OCI-LY1 (cell line): Measurements from ENCODE around the gene BCL2L11.
A peak's percentile ranks its signal among the peaks of the same experiment; 100 is the strongest.

Experiments used
- H2AFZ ChIP-seq: fragments of 200-600 bp; sonication (generic), shearing (Covaris generic); 2 replicates; pipeline ENCODE4 v1.6.0; 2014; ENCODE audit warnings: antibody characterized with exemption, mild to moderate bottlenecking, low read length
- H3F3A ChIP-seq: fragments of 200-600 bp; sonication (generic), shearing (Covaris generic); 2 replicates; pipeline ENCODE4 v1.6.0; 2014; ENCODE audit warnings: mild to moderate bottlenecking, antibody characterized with exemption, low read length, moderate library complexity; ENCODE audit not compliant: insufficient read depth
- H3K27ac ChIP-seq: fragments of 200-600 bp; sonication (generic); 2 replicates; pipeline ENCODE4 v1.5.1; 2014; ENCODE audit warnings: low read length, mixed run types, mild to moderate bottlenecking, low read depth; ENCODE audit not compliant: poor library complexity, severe bottlenecking
- H3K27me3 ChIP-seq: fragments of 200-600 bp; sonication (generic); 2 replicates; pipeline ENCODE4 v1.6.0; 2014; ENCODE audit warnings: antibody characterized with exemption, mild to moderate bottlenecking, low read length, moderate library complexity; ENCODE audit not compliant: insufficient read depth
- H3K36me3 ChIP-seq: fragments of 200-600 bp; sonication (generic); 2 replicates; pipeline ENCODE4 v1.6.1; 2014; ENCODE audit warnings: mild to moderate bottlenecking, antibody characterized with exemption, low read length, moderate library complexity, mixed read lengths; ENCODE audit not compliant: insufficient read depth
- H3K4me1 ChIP-seq: fragments of 200-600 bp; sonication (generic); 2 replicates; pipeline ENCODE4 v1.5.1; 2014; ENCODE audit warnings: mild to moderate bottlenecking, low read length, moderate library complexity; ENCODE audit not compliant: insufficient read depth, severe bottlenecking
- H3K4me2 ChIP-seq: fragments of 200-600 bp; sonication (generic), shearing (Covaris generic); 2 replicates; pipeline ENCODE4 v1.6.1; 2014; ENCODE audit warnings: low read length
- H3K4me3 ChIP-seq: fragments of 200-600 bp; sonication (generic); 2 replicates; pipeline ENCODE4 v1.5.1; 2014; ENCODE audit warnings: low read length, low read depth, mild to moderate bottlenecking, mixed read lengths; ENCODE audit not compliant: poor library complexity, severe bottlenecking
- H3K79me2 ChIP-seq: fragments of 200-600 bp; shearing (Covaris generic); 2 replicates; pipeline ENCODE4 v1.6.1; 2016; ENCODE audit warnings: mixed run types, low read length, mixed read lengths; ENCODE audit not compliant: insufficient read depth
- H3K9ac ChIP-seq: fragments of 200-600 bp; sonication (generic), shearing (Covaris generic); 2 replicates; pipeline ENCODE4 v1.6.1; 2014; ENCODE audit warnings: mild to moderate bottlenecking, low read length, mixed read lengths
- H3K9me2 ChIP-seq: fragments of 200-600 bp; sonication (generic), shearing (Covaris generic); 2 replicates; pipeline ENCODE4 v1.6.1; 2014; ENCODE audit warnings: low read depth, mild to moderate bottlenecking, low read length, mixed read lengths
- H3K9me3 ChIP-seq: fragments of 200-600 bp; shearing (Covaris generic); 2 replicates; pipeline ENCODE4 v1.6.1; 2014; ENCODE audit warnings: low read length, mixed read lengths
- H4K20me1 ChIP-seq: fragments of 200-600 bp; sonication (generic), shearing (Covaris generic); 2 replicates; pipeline ENCODE4 v1.6.0; 2016; ENCODE audit warnings: mild to moderate bottlenecking, low read length; ENCODE audit not compliant: insufficient read depth
- CTCF ChIP-seq: fragments of 200-600 bp; sonication (generic), shearing (Covaris generic); IDR thresholded peaks from 2 replicates; pipeline ENCODE4 v1.5.1; 2017; ENCODE audit warnings: mild to moderate bottlenecking, antibody characterized with exemption, low read length, moderate library complexity, mixed read lengths
- EZH2 ChIP-seq: fragments of 200-600 bp; sonication (generic), shearing (Covaris generic); IDR thresholded peaks from 2 replicates; pipeline ENCODE4 v1.8.0; 2017; ENCODE audit warnings: borderline replicate concordance, mixed run types, mild to moderate bottlenecking, antibody characterized with exemption, low read length, moderate library complexity, mixed read lengths

Gene BCL2L11

GRCh38 chr2:111113838-111114237 is 6.9 kb upstream of the BCL2L11 start:
- Histone ChIP-seq H4K20me1 (no peaks in the 10 kb centered on the region), H3K9me3 (no peaks in the 10 kb centered on the region), H3K79me2 (no peaks in the 10 kb centered on the region), H3K27ac (no peak overlapping the region), H3K4me1 (peaks cover 31% of the 10 kb centered on the region), H3K27me3 (no peaks in the 10 kb centered on the region), H3K4me3 (no peak overlapping the region), H2AFZ (no peak overlapping the region), H3K9me2 (no peaks in the 10 kb centered on the region), H3K9ac (no peak overlapping the region), H3K4me2 (no peak overlapping the region), H3F3A (peaks cover 8% of the 10 kb centered on the region; the same call in 1 of the 2 replicates), H3K36me3 (no peaks in the 10 kb centered on the region)
- TF ChIP-seq CTCF, result no peak
- no peak for TF ChIP-seq EZH2

GRCh38 chr2:111116011-111116746 is 4.5 kb upstream of the BCL2L11 start:
- Histone ChIP-seq H2AFZ (no peak overlapping the region), H3K27me3 (no peaks in the 10 kb centered on the region), H3K9ac (no peak overlapping the region), H3K36me3 (peaks cover 4% of the 10 kb centered on the region), H3K27ac (no peak overlapping the region), H4K20me1 (no peaks in the 10 kb centered on the region), H3K4me1 (peaks cover 46% of the 10 kb centered on the region), H3K9me3 (no peaks in the 10 kb centered on the region), H3K4me3 (no peak overlapping the region), H3K4me2 (no peak overlapping the region; the same call in 1 of the 2 replicates), H3K9me2 (no peaks in the 10 kb centered on the region), H3K79me2 (peaks cover 4% of the 10 kb centered on the region), H3F3A (peaks cover 8% of the 10 kb centered on the region; the same call in 1 of the 2 replicates)
- no peak for TF ChIP-seq EZH2
- TF ChIP-seq CTCF, result no peak; the same call in 1 of the 2 replicates

GRCh38 chr2:111116843-111117597 is 3.7 kb upstream of the BCL2L11 start:
- H3K9ac ChIP-seq, result peak overlapping the region; percentile 95; the same call in 1 of the 2 replicates

More at GRCh38 chr2:111116843-111117597, 3.7 kb upstream of the BCL2L11 start:
- Histone ChIP-seq H4K20me1 (no peaks in the 10 kb centered on the region), H3K4me2 (peak overlapping the region; percentile 88), H3K4me3 (peak overlapping the region; percentile 89), H3K4me1 (peaks cover 46% of the 10 kb centered on the region), H3K27me3 (no peaks in the 10 kb centered on the region), H3K79me2 (peaks cover 13% of the 10 kb centered on the region), H2AFZ (no peak overlapping the region), H3K9me2 (no peaks in the 10 kb centered on the region), H3K27ac (no peak overlapping the region), H3F3A (peaks cover 8% of the 10 kb centered on the region; the same call in 1 of the 2 replicates), H3K9me3 (no peaks in the 10 kb centered on the region), H3K36me3 (peaks cover 12% of the 10 kb centered on the region)
- peak; percentile 95 for TF ChIP-seq CTCF
- TF ChIP-seq EZH2, result no peak
